Natural killer cell (primary cell): ENCODE measurements around the gene NCBP3. TPM values are rescaled to one million over a fixed set of nuclear protein-coding genes. Genes with fewer than 3 reads are reported as not detected.

ENCODE experiments used
- ATAC-seq, 3 donors: fragments of 150-1000 bp in 2 of 3; fragments of 200-7000 bp in 1 of 3; cut with Tn5 transposase; 1 replicate in 1 of 3; 2 replicates in 2 of 3; pipeline ENCODE4 v1.10.0; 2021; ENCODE audit warnings: mild to moderate bottlenecking in 2 of 3, moderate library complexity in 2 of 3
- DNase-seq, 2 donors: peaks; one replicate each; pipeline versions ENCODE4 v3.0.0 to v3.0.0-alpha.2; 2013 to 2021; ENCODE audit warnings: mixed read lengths in 1 of 2
- H3K27ac ChIP-seq: one replicate; pipeline ENCODE4 v1.5.1; 2013; ENCODE audit warnings: mild to moderate bottlenecking, low read length
- H3K27me3 ChIP-seq: one replicate; pipeline ENCODE4 v1.6.1; 2013; ENCODE audit warnings: low read length; ENCODE audit not compliant: control insufficient read depth, insufficient read depth
- H3K36me3 ChIP-seq: one replicate; pipeline ENCODE4 v1.6.1; 2013; ENCODE audit warnings: low read length; ENCODE audit not compliant: control insufficient read depth, insufficient read depth
- H3K4me1 ChIP-seq: one replicate; pipeline ENCODE4 v1.6.1; 2013; ENCODE audit warnings: low read length; ENCODE audit not compliant: control insufficient read depth, insufficient read depth
- H3K4me3 ChIP-seq: one replicate; pipeline ENCODE4 v1.5.1; 2013; ENCODE audit warnings: low read length
- H3K9me3 ChIP-seq: one replicate; pipeline ENCODE4 v1.6.1; 2013; ENCODE audit warnings: low read length; ENCODE audit not compliant: control insufficient read depth, insufficient read depth
- H3K27ac Mint-ChIP-seq, 2 donors: one replicate each; pipeline ENCODE4 v1.8.0; 2022; ENCODE audit warnings: mild to moderate bottlenecking in 2 of 2, mixed read lengths in 2 of 2, moderate library complexity in 1 of 2
- H3K27me3 Mint-ChIP-seq, 2 donors: one replicate each; pipeline ENCODE4 v1.8.0; 2022; ENCODE audit warnings: low read depth in 2 of 2, mixed read lengths in 2 of 2
- H3K36me3 Mint-ChIP-seq: one replicate; pipeline ENCODE4 v1.8.0; 2022; ENCODE audit warnings: mixed read lengths
- H3K4me1 Mint-ChIP-seq, 2 donors: one replicate each; pipeline ENCODE4 v1.8.0; 2022; ENCODE audit warnings: mixed read lengths in 2 of 2
- H3K4me3 Mint-ChIP-seq: one replicate; pipeline ENCODE4 v1.8.0; 2022; ENCODE audit warnings: mild to moderate bottlenecking, moderate library complexity, mixed read lengths
- H3K9me3 Mint-ChIP-seq, 2 donors: one replicate each; pipeline ENCODE4 v1.8.0; 2022; ENCODE audit warnings: mixed read lengths in 2 of 2
- CTCF ChIP-seq: fragments of 200-600 bp; IDR thresholded peaks from one replicate; pipeline ENCODE4 v1.8.0; 2022; ENCODE audit warnings: antibody characterized with exemption
- WGBS: methylation state at CpG from one replicate; pipeline ENCODE4 v1.1.7; 2013; ENCODE audit warnings: missing lambda C conversion rate; ENCODE audit not compliant: insufficient coverage; 5-methylcytosine and 5-hydroxymethylcytosine counted together
- intact Hi-C: fragments of 100-400 bp; cut with micrococcal nuclease; formaldehyde crosslinking; loops from one replicate; pipeline ENCODE4 v1.14.2; 2022
- total RNA-seq, 4 donors: library from RNA; stranded (reverse); fragments of 120-200 nt in 1 of 4; gene quantifications; one replicate each; pipeline versions ENCODE4 v1.2.3 to v1.2.4, GENCODE V29; 2013 to 2022

Gene NCBP3
- total RNA-seq, 3 donors from 2014 or later (not counting 1 experiment from before 2014, with no cell fraction given), result 55.9 to 60.7 (median 58.1) TPM

- no peak overlapping the region for H3K4me3 Mint-ChIP-seq
- H3K27me3 ChIP-seq, result no peaks in the 10 kb centered on the region
- 96% methylated on average over 10 of the region's 10 CpGs for WGBS
- H3K36me3 Mint-ChIP-seq, result peaks cover 8% of the 10 kb centered on the region
- no peaks in the 10 kb centered on the region for H3K4me1 ChIP-seq
- H3K27me3 Mint-ChIP-seq, result no peaks in the 10 kb centered on the region
- DNase-seq (no peak), ATAC-seq (no peak)
- no peak overlapping the region for H3K27ac ChIP-seq
- no peak overlapping the region for H3K27ac Mint-ChIP-seq
- no peaks in the 10 kb centered on the region for H3K9me3 ChIP-seq
- no peaks in the 10 kb centered on the region for H3K9me3 Mint-ChIP-seq
- intact Hi-C loops, result no loop called here
- no peak overlapping the region for H3K4me3 ChIP-seq
- peaks cover 33% of the 10 kb centered on the region for H3K36me3 ChIP-seq
- H3K4me1 Mint-ChIP-seq, result peaks cover 6 to 28% of the 10 kb centered on the region in 2 donors
- no peak for TF ChIP-seq CTCF
Observed at GRCh38 chr17:3836551-3836950, 9.5 kb downstream of the NCBP3 start.

- no peaks in the 10 kb centered on the region for H3K27me3 Mint-ChIP-seq
- no peak overlapping the region for H3K27ac Mint-ChIP-seq
- H3K4me3 ChIP-seq, result no peak overlapping the region
- H3K9me3 Mint-ChIP-seq, result no peaks in the 10 kb centered on the region
- intact Hi-C loops, result no loop called here
- H3K36me3 Mint-ChIP-seq, result peaks cover 8% of the 10 kb centered on the region
- no peak overlapping the region for H3K4me3 Mint-ChIP-seq
- no peaks in the 10 kb centered on the region for H3K4me1 ChIP-seq
- peaks cover 6 to 25% of the 10 kb centered on the region in 2 donors for H3K4me1 Mint-ChIP-seq
- WGBS, result 95% methylated on average over 13 of the region's 14 CpGs
- TF ChIP-seq CTCF, result no peak
- H3K36me3 ChIP-seq, result peaks cover 31% of the 10 kb centered on the region
- no peaks in the 10 kb centered on the region for H3K27me3 ChIP-seq
- DNase-seq (no peak), ATAC-seq (no peak)
- no peak overlapping the region for H3K27ac ChIP-seq
- no peaks in the 10 kb centered on the region for H3K9me3 ChIP-seq
Observed at GRCh38 chr17:3835410-3836229, 10.4 kb downstream of the NCBP3 start.

GRCh38 chr17:3834811-3835210, 11.2 kb downstream of the NCBP3 start:
- no peak overlapping the region for H3K27ac ChIP-seq
- 91% methylated on average over 4 of the region's 4 CpGs for WGBS

More at GRCh38 chr17:3834811-3835210, 11.2 kb downstream of the NCBP3 start:
- Histone ChIP-seq H3K9me3 (no peaks in the 10 kb centered on the region), H3K27me3 (no peaks in the 10 kb centered on the region), H3K4me3 (no peak overlapping the region), H3K4me1 (no peaks in the 10 kb centered on the region), H3K36me3 (peaks cover 28% of the 10 kb centered on the region)
- H3K4me1 Mint-ChIP-seq, result peaks cover 6 to 23% of the 10 kb centered on the region in 2 donors
- TF ChIP-seq CTCF, result no peak
- no peaks in the 10 kb centered on the region for H3K27me3 Mint-ChIP-seq
- H3K9me3 Mint-ChIP-seq, result no peaks in the 10 kb centered on the region
- no peak overlapping the region for H3K27ac Mint-ChIP-seq
- peaks cover 8% of the 10 kb centered on the region for H3K36me3 Mint-ChIP-seq
- DNase-seq, result no peak
- no peak overlapping the region for H3K4me3 Mint-ChIP-seq
- intact Hi-C loops, result no loop called here
- no peak for ATAC-seq
